ENCODE results near the gene CNIH2. TPM values are rescaled to one million over a fixed set of nuclear protein-coding genes. Genes with fewer than 3 reads are reported as not detected.

The CNIH2 gene
- total RNA-seq, 1 experiment from 2014 or later = 1.4 TPM

- no peaks in the 10 kb centered on the region for H3K9me3 Mint-ChIP-seq (ENCODE audit: unreplicated experiment)
- H3K4me1 Mint-ChIP-seq (ENCODE audit: insufficient read depth, unreplicated experiment) = peaks cover 2% of the 10 kb centered on the region
- ChIA-PET POLR2A (interaction anchor here (0.6 kb wide), 1 partner anchor 63 kb away, joined by 3 read pairs; no protein-coding TSS in a partner anchor), CTCF (interaction anchor here (1.5 kb wide), 1 partner anchor 42 kb away, joined by 8 read pairs; no protein-coding TSS in a partner anchor)
- H3K4me3 Mint-ChIP-seq (ENCODE audit: unreplicated experiment) = no peak overlapping the region
- H3K27me3 Mint-ChIP-seq (ENCODE audit: insufficient read depth, unreplicated experiment) = no peaks in the 10 kb centered on the region
- no peak for DNase-seq (ENCODE audit: unreplicated experiment)
- intact Hi-C loops (cut with micrococcal nuclease) = no loop called here
- H3K27ac Mint-ChIP-seq (ENCODE audit: low read depth, unreplicated experiment) = no peak overlapping the region
- no TSS peak for BruUV-seq (replicated peaks)
- peaks cover 46% of the 10 kb centered on the region for H3K36me3 Mint-ChIP-seq (ENCODE audit: insufficient read depth, unreplicated experiment)
- TF ChIP-seq CTCF (IDR thresholded peaks at IDR 0.05; ENCODE audit: unreplicated experiment) = no peak
These were observed 13.6 kb upstream of the CNIH2 start for GRCh38 chr11:66264383-66264782.

- no peak overlapping the region for H3K4me3 Mint-ChIP-seq (ENCODE audit: unreplicated experiment)
- intact Hi-C loops (cut with micrococcal nuclease) = no loop called here
- POLR2A ChIA-PET = no interaction called here
- CTCF ChIA-PET = interaction anchor here (1.5 kb wide), 1 partner anchor 43 kb away, joined by 8 read pairs; no protein-coding TSS in a partner anchor
- no peaks in the 10 kb centered on the region for H3K4me1 Mint-ChIP-seq (ENCODE audit: insufficient read depth, unreplicated experiment)
- peak; percentile 33 for DNase-seq (ENCODE audit: unreplicated experiment)
- TF ChIP-seq CTCF (IDR thresholded peaks at IDR 0.05; ENCODE audit: unreplicated experiment) = peak; percentile 38
- H3K27ac Mint-ChIP-seq (ENCODE audit: low read depth, unreplicated experiment) = no peak overlapping the region
- no peaks in the 10 kb centered on the region for H3K9me3 Mint-ChIP-seq (ENCODE audit: unreplicated experiment)
- H3K36me3 Mint-ChIP-seq (ENCODE audit: insufficient read depth, unreplicated experiment) = peaks cover 40% of the 10 kb centered on the region
- BruUV-seq (replicated peaks) = no TSS peak
- H3K27me3 Mint-ChIP-seq (ENCODE audit: insufficient read depth, unreplicated experiment) = no peaks in the 10 kb centered on the region
These were observed 13.1 kb upstream of the CNIH2 start for GRCh38 chr11:66264914-66265313.

GRCh38 chr11:66265531-66266377 is 12.2 kb upstream of the CNIH2 start:
- no peak overlapping the region for H3K4me3 Mint-ChIP-seq (ENCODE audit: unreplicated experiment)
- H3K4me1 Mint-ChIP-seq (ENCODE audit: insufficient read depth, unreplicated experiment) = no peaks in the 10 kb centered on the region
- TF ChIP-seq CTCF (IDR thresholded peaks at IDR 0.05; ENCODE audit: unreplicated experiment) = no peak
- intact Hi-C loops (cut with micrococcal nuclease) = no loop called here
- no peak overlapping the region for H3K27ac Mint-ChIP-seq (ENCODE audit: low read depth, unreplicated experiment)
- ChIA-PET POLR2A (no interaction called here), CTCF (interaction anchor here (0.5 to 1.5 kb wide), 5 partner anchors 43 to 197 kb away, joined by 3 to 8 read pairs (median 3); no protein-coding TSS in a partner anchor)
- BruUV-seq (replicated peaks) = no TSS peak
- H3K27me3 Mint-ChIP-seq (ENCODE audit: insufficient read depth, unreplicated experiment) = no peaks in the 10 kb centered on the region
- H3K36me3 Mint-ChIP-seq (ENCODE audit: insufficient read depth, unreplicated experiment) = peaks cover 33% of the 10 kb centered on the region
- no peaks in the 10 kb centered on the region for H3K9me3 Mint-ChIP-seq (ENCODE audit: unreplicated experiment)
- DNase-seq (ENCODE audit: unreplicated experiment) = no peak

GRCh38 chr11:66266378-66267038 is 11.5 kb upstream of the CNIH2 start:
- intact Hi-C loops (cut with micrococcal nuclease) = no loop called here
- ChIA-PET POLR2A (interaction anchor here (0.6 to 2.2 kb wide), 3 partner anchors 16 to 366 kb away, joined by 3 to 13 read pairs (median 7); partner anchors contain the start of genes FOSL1 and PACS1), CTCF (interaction anchor here (0.5 to 4.3 kb wide), 4 partner anchors 15 to 198 kb away, joined by 3 to 24 read pairs (median 4); no protein-coding TSS in a partner anchor)
- DNase-seq (ENCODE audit: unreplicated experiment) = no peak
- no peak for TF ChIP-seq CTCF (IDR thresholded peaks at IDR 0.05; ENCODE audit: unreplicated experiment)
- no TSS peak for BruUV-seq (replicated peaks)
- no peaks in the 10 kb centered on the region for H3K9me3 Mint-ChIP-seq (ENCODE audit: unreplicated experiment)
- peak overlapping the region; percentile 96 for H3K4me3 Mint-ChIP-seq (ENCODE audit: unreplicated experiment)
- no peaks in the 10 kb centered on the region for H3K27me3 Mint-ChIP-seq (ENCODE audit: insufficient read depth, unreplicated experiment)
- H3K36me3 Mint-ChIP-seq (ENCODE audit: insufficient read depth, unreplicated experiment) = peaks cover 27% of the 10 kb centered on the region
- peak overlapping the region; percentile 91 for H3K27ac Mint-ChIP-seq (ENCODE audit: low read depth, unreplicated experiment)
- H3K4me1 Mint-ChIP-seq (ENCODE audit: insufficient read depth, unreplicated experiment) = no peaks in the 10 kb centered on the region
